MM.1S (cell line): ENCODE data around the gene OTULIN.

Experiments used
- DNase-seq: peaks from one replicate; pipeline ENCODE4 v3.0.0-alpha.2; 2015
- H2AFZ ChIP-seq: fragments of 300-600 bp; sonication (generic); 2 replicates; pipeline ENCODE4 v1.6.0; 2016; ENCODE audit warnings: antibody characterized with exemption, low read length
- H3F3A ChIP-seq: fragments of 300-600 bp; sonication (generic); 2 replicates; pipeline ENCODE4 v1.6.1; 2016; ENCODE audit warnings: mild to moderate bottlenecking, antibody characterized with exemption, low read length, moderate library complexity, mixed read lengths; ENCODE audit not compliant: insufficient read depth
- H3K27ac ChIP-seq: fragments of 300-600 bp; sonication (generic); 2 replicates; pipeline ENCODE4 v1.5.1; 2016; ENCODE audit warnings: mild to moderate bottlenecking, low read length
- H3K27me3 ChIP-seq: fragments of 300-600 bp; sonication (generic); replicated peaks from 2 replicates; pipeline ENCODE4 v1.6.0; 2016; ENCODE audit warnings: low read length; ENCODE audit not compliant: insufficient read depth
- H3K36me3 ChIP-seq: fragments of 300-600 bp; sonication (generic); replicated peaks from 2 replicates; pipeline ENCODE4 v1.6.1; 2016; ENCODE audit warnings: mild to moderate bottlenecking, low read length, mixed read lengths; ENCODE audit not compliant: insufficient read depth
- H3K4me1 ChIP-seq: fragments of 300-600 bp; sonication (generic); 2 replicates; pipeline ENCODE4 v1.6.1; 2016; ENCODE audit warnings: low read length, mixed read lengths
- H3K4me2 ChIP-seq: fragments of 300-600 bp; sonication (generic); 2 replicates; pipeline ENCODE4 v1.6.0; 2016; ENCODE audit warnings: low read depth, low read length
- H3K4me3 ChIP-seq: fragments of 300-600 bp; sonication (generic); 2 replicates; pipeline ENCODE4 v1.5.1; 2016; ENCODE audit warnings: low read length, mixed read lengths
- H3K79me2 ChIP-seq: fragments of 300-600 bp; sonication (generic); 2 replicates; pipeline ENCODE4 v1.6.1; 2016; ENCODE audit warnings: mixed run types, low read length, mixed read lengths
- H3K9ac ChIP-seq: fragments of 300-600 bp; sonication (generic); 2 replicates; pipeline ENCODE4 v1.6.1; 2016; ENCODE audit warnings: low read length, mixed read lengths
- H3K9me2 ChIP-seq: fragments of 300-600 bp; sonication (generic); replicated peaks from 2 replicates; pipeline ENCODE4 v1.6.1; 2016; ENCODE audit warnings: mild to moderate bottlenecking, low read length, mixed read lengths; ENCODE audit not compliant: insufficient read depth
- H3K9me3 ChIP-seq: fragments of 300-600 bp; sonication (generic); replicated peaks from 2 replicates; pipeline ENCODE4 v1.6.1; 2016; ENCODE audit warnings: mild to moderate bottlenecking, low read length, mixed read lengths; ENCODE audit not compliant: insufficient read depth
- H4K20me1 ChIP-seq: fragments of 300-600 bp; sonication (generic); 2 replicates; pipeline ENCODE4 v1.6.1; 2016; ENCODE audit warnings: mild to moderate bottlenecking, low read length, moderate library complexity, mixed read lengths; ENCODE audit not compliant: insufficient read depth
- CTCF ChIP-seq: fragments of 300-600 bp; sonication (generic); IDR thresholded peaks from 2 replicates; pipeline ENCODE4 v1.5.1; 2016; ENCODE audit warnings: antibody characterized with exemption, low read length, mixed read lengths
- EZH2 ChIP-seq: fragments of 300-600 bp; sonication (generic); optimal IDR thresholded peaks from 2 replicates; pipeline ENCODE3; 2017; ENCODE audit warnings: low read depth, mild to moderate bottlenecking, antibody characterized with exemption, low read length, mixed read lengths
- EZH2phosphoT487 ChIP-seq: fragments of 300-600 bp; sonication (generic); IDR thresholded peaks from 2 replicates; pipeline ENCODE4 v1.6.1; 2018; ENCODE audit warnings: antibody characterized with exemption, low read length

Gene OTULIN

GRCh38 chr5:14718778-14719177 is 54.3 kb downstream of the OTULIN start:
- no peaks in the 10 kb centered on the region for H3F3A ChIP-seq
- H3K27me3 ChIP-seq, result no peaks in the 10 kb centered on the region
- H3K36me3 ChIP-seq, result no peaks in the 10 kb centered on the region
- no peaks in the 10 kb centered on the region for H3K9me3 ChIP-seq
- no peak for TF ChIP-seq EZH2phosphoT487
- no peak for TF ChIP-seq EZH2
- no peak for TF ChIP-seq CTCF
- H3K4me3 ChIP-seq, result no peak overlapping the region
- no peak overlapping the region for H3K4me2 ChIP-seq
- no peak overlapping the region for H2AFZ ChIP-seq
- no peaks in the 10 kb centered on the region for H3K4me1 ChIP-seq
- no peak for DNase-seq
- no peaks in the 10 kb centered on the region for H3K79me2 ChIP-seq
- H3K9me2 ChIP-seq, result no peaks in the 10 kb centered on the region
- H3K27ac ChIP-seq, result no peak overlapping the region
- H4K20me1 ChIP-seq, result no peaks in the 10 kb centered on the region
- H3K9ac ChIP-seq, result no peak overlapping the region

GRCh38 chr5:14720236-14720923 is 55.9 kb downstream of the OTULIN start:
- no peaks in the 10 kb centered on the region for H3K27me3 ChIP-seq
- H3K36me3 ChIP-seq, result no peaks in the 10 kb centered on the region
- no peaks in the 10 kb centered on the region for H3K79me2 ChIP-seq
- H3K4me3 ChIP-seq, result no peak overlapping the region
- no peak for DNase-seq
- H3K9me3 ChIP-seq, result no peaks in the 10 kb centered on the region
- TF ChIP-seq EZH2phosphoT487 (no peak), EZH2 (no peak), CTCF (no peak)
- H3K9ac ChIP-seq, result no peak overlapping the region
- H4K20me1 ChIP-seq, result no peaks in the 10 kb centered on the region
- no peak overlapping the region for H3K27ac ChIP-seq
- no peaks in the 10 kb centered on the region for H3K9me2 ChIP-seq
- no peaks in the 10 kb centered on the region for H3F3A ChIP-seq
- H3K4me2 ChIP-seq, result no peak overlapping the region
- H2AFZ ChIP-seq, result no peak overlapping the region
- no peaks in the 10 kb centered on the region for H3K4me1 ChIP-seq

- Histone ChIP-seq H4K20me1 (no peaks in the 10 kb centered on the region), H3K4me2 (no peak overlapping the region)
These were observed 57.6 kb downstream of the OTULIN start for GRCh38 chr5:14721990-14722656.

More at GRCh38 chr5:14721990-14722656, 57.6 kb downstream of the OTULIN start:
- no peak overlapping the region for H3K9ac ChIP-seq
- no peak overlapping the region for H2AFZ ChIP-seq
- no peak for TF ChIP-seq EZH2phosphoT487
- no peak for TF ChIP-seq EZH2
- TF ChIP-seq CTCF, result no peak
- H3K36me3 ChIP-seq, result no peaks in the 10 kb centered on the region
- H3K4me1 ChIP-seq, result no peaks in the 10 kb centered on the region
- no peaks in the 10 kb centered on the region for H3F3A ChIP-seq
- H3K27ac ChIP-seq, result no peak overlapping the region
- no peaks in the 10 kb centered on the region for H3K27me3 ChIP-seq
- no peaks in the 10 kb centered on the region for H3K9me2 ChIP-seq
- no peaks in the 10 kb centered on the region for H3K79me2 ChIP-seq
- no peak for DNase-seq
- no peaks in the 10 kb centered on the region for H3K9me3 ChIP-seq
- no peak overlapping the region for H3K4me3 ChIP-seq
